Omental fat pad (tissue), 4 donors: ENCODE data around the gene RMI2. TPM values are rescaled to one million over a fixed set of nuclear protein-coding genes. Genes with fewer than 3 reads are reported as not detected.

ENCODE experiments used
- ATAC-seq: fragments of 150-250 bp; one replicate; pipeline ENCODE4 v1.9.1; 2016; ENCODE audit warnings: mild to moderate bottlenecking, moderate library complexity; ENCODE audit not compliant: low FRiP score
- DNase-seq: peaks from one replicate; pipeline ENCODE4 v3.0.0-alpha.2; 2019; ENCODE audit warnings: low spot score
- CTCF ChIP-seq, 3 donors: fragments of 450-650 bp; IDR thresholded peaks; one replicate each; pipeline ENCODE4 v1.5.1; 2016 to 2017; ENCODE audit warnings: antibody characterized with exemption in 3 of 3, mild to moderate bottlenecking in 3 of 3, moderate library complexity in 2 of 3
- total RNA-seq, 4 donors: library from RNA; depleted of rRNA; stranded (reverse); fragments of >200 nt; gene quantifications; one replicate each; pipeline ENCODE4 v1.1.0, GENCODE V29; 2016

Gene RMI2
- total RNA-seq, 4 donors from 2014 or later, result 0.72 to 1.7 (median 1.2) TPM; not detected in 1

DNA sequence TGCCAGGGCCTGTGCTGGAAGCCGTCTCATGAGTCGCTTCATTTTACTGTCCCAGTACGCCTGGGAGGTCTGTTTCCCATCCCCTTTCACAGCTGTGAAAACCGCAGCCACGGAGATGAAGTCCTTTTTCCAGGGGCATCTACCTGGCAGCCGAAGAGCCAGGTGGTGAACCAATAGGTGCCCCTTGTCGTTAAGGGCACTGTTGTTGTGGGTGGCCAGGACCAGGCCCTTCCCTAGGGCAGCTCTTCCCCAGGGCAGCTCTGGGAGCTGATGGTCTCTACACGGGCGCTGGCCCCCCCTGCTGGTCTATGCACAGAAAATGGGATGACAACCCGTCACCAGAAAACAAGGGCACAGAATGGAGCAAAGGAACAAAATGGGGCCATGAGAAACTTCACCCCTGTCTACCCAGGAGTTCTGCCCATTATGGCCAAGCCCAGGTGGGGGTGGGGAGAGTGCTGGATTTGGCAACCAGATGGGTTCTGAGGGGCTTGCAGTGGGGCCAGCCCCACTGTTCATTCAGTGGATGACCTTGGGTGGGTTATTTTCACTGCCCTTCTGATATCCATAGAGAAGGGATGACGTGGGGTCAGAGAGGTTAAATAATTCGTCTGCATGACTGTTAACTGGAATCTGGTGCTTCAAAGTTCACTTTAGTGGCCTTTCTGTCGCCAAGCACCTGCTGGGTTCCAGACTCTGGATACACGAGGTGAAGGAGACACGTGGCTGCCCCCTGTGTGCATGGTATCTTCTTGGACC lies 11.5 kb downstream of the RMI2 start:
- DNase-seq (no peak), ATAC-seq (no peak)
- no peak for TF ChIP-seq CTCF (IDR thresholded peaks at IDR 0.05)

- ATAC-seq, result no peak
- no peak for TF ChIP-seq CTCF (IDR thresholded peaks at IDR 0.05)
- no peak for DNase-seq
Observed at GRCh38 chr16:11358531-11358930, 13.3 kb downstream of the RMI2 start.

DNA sequence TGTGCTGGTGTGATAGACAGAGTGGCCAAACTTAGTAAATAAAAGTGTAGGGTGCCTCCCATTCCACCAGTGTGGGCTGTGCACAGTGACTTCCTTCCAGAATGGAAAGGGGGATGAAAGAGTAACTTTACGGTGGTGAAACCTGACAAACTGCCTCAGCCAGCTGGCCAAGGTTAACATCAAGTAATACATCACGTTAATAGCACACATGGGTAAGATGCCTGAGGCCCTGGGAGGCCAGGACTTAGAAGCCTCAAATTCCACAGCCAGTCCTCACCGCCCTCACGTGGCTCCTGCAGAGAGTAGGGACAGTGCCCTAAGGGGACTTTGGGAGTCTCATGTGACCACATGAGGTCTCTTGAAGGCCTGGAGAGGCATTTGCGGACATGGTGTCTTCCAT lies 14.1 kb downstream of the RMI2 start:
- no peak for ATAC-seq
- TF ChIP-seq CTCF (IDR thresholded peaks at IDR 0.05), result no peak
- DNase-seq, result no peak

DNA sequence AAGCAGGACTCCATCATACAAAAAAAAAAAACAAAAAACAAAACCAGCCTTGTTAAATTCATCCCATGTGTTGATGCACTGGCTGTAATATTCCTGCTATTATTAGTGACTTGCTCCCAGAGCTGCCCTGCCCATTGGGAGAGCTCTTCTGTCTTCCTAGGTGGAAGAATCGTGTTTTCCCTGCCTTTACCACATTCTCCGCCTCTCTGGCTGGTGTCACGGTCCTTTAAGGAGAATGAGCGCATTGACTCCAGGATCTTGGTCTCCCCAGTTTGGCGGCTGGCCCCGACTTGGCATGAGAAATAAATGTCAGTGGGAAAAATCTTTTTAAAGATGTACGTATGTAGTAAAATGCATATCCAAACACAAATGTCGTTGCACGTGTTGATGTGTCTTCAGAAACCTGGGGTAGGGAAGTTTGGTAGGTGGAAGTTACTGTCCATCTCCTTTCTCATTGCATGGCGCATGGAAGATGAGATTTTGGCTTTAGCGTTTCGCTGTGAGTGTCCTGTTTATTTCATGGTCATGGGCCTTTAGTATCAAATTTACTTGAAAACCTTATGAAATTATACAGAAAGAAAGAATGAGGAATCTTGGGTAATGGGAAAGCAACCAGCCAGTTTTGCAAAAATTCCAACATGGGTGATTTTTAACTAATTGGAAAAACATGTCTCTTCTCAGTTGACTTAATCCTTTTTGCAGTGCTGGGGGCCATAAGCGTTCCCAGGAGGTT lies 15.5 kb downstream of the RMI2 start:
- ATAC-seq (no peak), DNase-seq (no peak)
- TF ChIP-seq CTCF (IDR thresholded peaks at IDR 0.05), result no peak

- no peak for TF ChIP-seq CTCF (IDR thresholded peaks at IDR 0.05)
- DNase-seq, result no peak
- ATAC-seq, result no peak
Observed at GRCh38 chr16:11361701-11362451, 16.6 kb downstream of the RMI2 start.

DNA sequence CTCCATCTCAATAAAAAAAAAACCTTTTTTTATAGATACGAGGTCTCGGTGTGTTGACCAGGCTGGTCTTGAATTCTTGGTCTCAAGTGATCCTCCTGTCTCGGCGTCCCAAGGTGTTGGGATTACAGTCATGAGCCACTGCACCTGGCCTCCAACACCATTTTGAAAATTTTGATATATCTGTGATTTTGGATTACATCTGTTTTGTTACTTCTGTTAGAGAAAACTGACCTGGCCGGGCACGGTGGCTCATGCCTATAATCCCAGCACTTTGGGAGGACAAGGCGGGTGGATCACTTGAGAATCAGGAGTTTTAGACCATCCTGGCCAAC lies 18.6 kb downstream of the RMI2 start:
- TF ChIP-seq CTCF (IDR thresholded peaks at IDR 0.05), result no peak
- ATAC-seq (no peak), DNase-seq (no peak)
